HG03520 (cell line): ENCODE measurements around the gene MYOCOS.
"Not testable (repeated sequence)": the region's sequence is repeated elsewhere in the genome, so short reads cannot be mapped to it uniquely, and the experiment has no call there.

ENCODE experiments used
- ATAC-seq: cut with Tn5 transposase; IDR thresholded peaks from one replicate; pipeline ENCODE4 v1.9.1; 2021; ENCODE audit warnings: mild to moderate bottlenecking, moderate library complexity; ENCODE audit not compliant: unreplicated experiment

The MYOCOS gene

DNA sequence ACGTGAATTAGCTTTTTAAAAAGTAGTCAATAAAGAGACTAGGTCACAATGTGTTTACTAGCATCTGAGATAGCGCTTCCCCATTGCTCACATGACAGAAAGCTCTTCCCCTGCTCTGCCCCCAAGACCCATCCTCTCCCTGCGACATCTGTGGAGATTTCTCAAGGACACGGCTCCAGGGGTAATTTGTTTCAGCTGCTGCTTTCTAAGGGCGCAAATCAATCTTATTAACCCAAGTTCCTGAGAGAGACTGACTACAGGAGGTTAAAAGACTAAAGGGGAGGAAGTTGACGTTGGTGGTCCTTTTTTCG lies at the start of gene MYOCOS:
MYOCOS (plus strand) TSS at position 92 of the 311 bp plus-strand sequence. CDS start 1,641 bp downstream, outside the sequence.
- ATAC-seq, result no peak

- no peak for ATAC-seq
Measured at GRCh38 chr1:171576144-171576543, 45.9 kb upstream of the MYOCOS start.

DNA sequence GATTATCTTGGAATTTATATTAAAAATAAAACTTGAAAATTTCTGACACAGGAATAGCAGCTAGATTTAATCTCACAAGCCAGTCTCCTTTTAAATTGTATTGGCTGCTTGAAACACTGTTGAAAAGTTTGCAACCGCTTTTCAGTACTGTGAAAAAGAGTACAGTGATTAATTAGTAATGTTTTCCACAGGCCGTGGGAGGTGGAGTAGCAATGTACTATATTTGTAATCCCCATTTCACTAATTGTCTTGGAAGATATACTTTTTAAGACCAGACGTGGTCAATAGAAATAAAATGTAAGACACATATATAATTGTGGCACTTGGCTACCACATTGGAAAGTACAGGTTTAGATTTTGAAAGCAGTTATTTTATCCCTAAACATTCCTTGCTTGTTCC lies 40.8 kb upstream of the MYOCOS start:
- no peak for ATAC-seq

DNA sequence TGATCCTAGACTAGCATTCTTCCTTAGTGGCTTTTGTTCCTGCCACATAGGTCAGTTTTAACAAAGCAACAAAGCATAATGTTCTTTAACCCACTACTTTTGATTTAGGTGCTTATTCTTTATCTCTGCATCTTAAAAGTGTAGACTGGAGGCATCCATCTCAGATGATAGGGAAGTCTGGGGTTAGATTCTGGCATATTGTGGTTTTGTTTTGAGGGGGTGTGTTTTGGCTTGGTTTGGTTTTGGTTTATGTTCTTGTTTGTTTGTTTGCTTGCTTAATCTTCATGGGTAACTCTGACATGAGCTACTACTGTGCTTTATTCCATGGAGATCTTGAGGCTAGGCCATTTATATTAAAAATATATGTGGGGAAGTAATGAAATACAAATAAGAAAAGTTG lies 40.3 kb upstream of the MYOCOS start:
- no peak for ATAC-seq

DNA sequence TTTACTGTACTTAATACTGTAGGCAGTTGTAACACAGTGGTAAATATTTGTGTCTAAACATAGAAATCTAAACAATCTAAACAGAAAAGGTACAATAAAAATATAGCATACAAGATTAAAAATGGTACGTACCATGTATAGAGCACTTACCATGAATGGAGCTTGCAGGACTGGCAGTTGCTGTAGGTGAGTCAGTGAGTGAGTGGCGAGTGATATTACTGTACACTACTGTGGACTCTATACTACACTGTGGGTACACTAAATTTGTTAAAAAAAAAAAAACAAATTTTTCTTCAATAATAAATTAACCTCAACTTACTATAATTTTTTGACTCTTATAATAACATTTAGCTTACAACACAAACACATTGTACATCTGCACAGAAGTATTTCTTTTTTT lies 39.5 kb upstream of the MYOCOS start:
- no peak for ATAC-seq

GRCh38 chr1:171583591-171584201 lies 38.3 kb upstream of the MYOCOS start:
- no peak for ATAC-seq

GRCh38 chr1:171585715-171586114 lies 36.3 kb upstream of the MYOCOS start:
- ATAC-seq, result no peak

GRCh38 chr1:171588230-171588629 lies 33.8 kb upstream of the MYOCOS start:
- ATAC-seq, result no peak

DNA sequence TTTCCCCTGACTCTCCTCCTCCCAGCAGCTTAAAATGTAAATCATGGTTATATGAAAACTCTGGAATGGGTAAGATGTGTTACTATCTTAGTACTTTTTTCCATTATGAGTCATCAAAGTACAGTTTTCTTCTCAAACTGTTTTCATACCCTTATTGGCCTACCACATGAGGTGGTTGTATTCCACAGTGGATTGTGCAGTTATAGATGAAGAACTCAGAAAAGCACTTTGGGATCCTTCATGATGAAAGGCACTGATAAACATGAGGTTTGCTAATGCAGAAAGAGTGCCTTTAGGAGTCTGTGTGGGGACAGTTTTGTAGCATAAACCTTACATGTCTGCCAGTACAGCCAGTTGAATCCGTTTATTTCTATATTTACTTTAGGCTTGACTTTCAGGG lies 32.0 kb upstream of the MYOCOS start:
- ATAC-seq, result no peak

GRCh38 chr1:171595324-171595723 lies 26.7 kb upstream of the MYOCOS start:
- no peak for ATAC-seq

DNA sequence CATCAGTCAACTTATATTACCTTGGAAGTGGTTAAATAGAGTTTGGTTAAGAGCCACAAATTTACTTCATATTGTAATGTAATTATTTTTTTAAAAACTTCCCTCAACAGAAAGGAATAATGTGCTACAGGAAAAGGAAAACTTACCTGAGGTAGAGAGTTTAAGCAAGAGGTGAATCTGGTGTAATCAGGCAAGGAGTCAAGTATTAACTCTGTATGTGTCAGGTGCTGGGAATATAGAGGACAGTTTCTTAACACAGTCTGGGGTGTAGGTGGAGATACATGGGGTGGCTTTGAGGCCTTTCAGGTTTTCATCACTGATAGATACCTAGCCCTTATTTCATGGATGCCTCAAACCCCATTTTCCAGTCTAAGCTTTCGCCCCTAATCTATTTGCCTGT lies 25.9 kb upstream of the MYOCOS start:
- no peak for ATAC-seq

DNA sequence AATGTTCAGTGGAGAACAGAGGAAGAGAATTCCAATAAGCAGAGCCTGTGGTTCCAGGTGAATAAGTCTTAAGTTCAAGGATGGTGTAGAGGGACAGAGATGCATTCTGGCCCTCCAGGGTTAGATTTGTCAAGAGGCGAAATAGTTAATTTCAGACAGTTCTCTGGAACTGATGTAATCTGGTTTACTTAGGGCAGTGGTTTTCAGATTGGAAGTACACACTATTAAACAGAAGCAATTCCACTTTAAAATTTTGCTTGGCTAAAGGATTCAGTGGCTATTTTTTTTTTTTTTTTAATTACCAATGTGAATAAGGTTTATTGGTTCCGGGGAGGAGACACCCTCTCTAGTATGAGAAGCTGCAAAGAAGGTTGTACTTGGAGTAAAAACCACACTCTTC lies 25.3 kb upstream of the MYOCOS start:
- ATAC-seq, result no peak

- no peak for ATAC-seq
Measured at GRCh38 chr1:171597203-171597602, 24.8 kb upstream of the MYOCOS start.

DNA sequence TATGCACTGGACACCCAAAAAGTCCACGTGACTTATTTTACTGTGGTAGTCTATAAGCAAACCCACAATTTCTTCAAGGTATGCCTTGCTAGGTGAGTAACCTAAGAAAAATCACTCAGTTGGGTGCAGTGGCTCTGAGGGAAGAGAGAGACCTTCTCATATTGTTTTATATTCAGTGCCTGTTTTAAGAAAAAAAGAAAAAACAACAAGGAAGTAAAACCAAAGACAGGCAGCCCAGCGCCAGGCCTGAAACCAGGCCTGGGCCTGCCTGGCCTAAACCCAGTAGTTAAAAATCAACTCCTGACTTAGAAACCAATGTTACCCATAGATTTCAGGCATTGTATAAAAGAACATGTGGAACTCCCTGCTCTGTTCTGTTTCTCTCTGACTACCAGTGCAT lies 21.7 kb upstream of the MYOCOS start:
- ATAC-seq, result not testable (repeated sequence)

DNA sequence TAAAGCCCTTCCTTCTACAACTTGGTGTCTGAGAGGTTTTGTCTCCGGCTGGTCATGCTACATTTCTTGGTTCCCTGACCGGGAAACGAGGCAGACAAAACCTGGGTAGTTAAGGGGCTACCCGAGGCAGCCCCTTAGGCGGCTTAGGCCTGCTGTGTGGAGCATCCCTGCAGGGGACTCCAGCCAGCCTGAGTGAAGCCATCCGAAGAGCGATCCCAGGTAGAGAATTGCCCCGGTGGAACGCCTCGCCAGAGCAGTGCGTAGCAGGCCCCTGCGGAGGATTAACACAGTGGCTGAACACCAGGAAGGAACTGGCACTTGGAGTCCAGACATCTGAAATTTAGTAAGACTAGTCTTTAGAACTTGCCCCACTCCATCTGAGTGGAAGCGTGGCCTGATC lies 21.2 kb upstream of the MYOCOS start:
- ATAC-seq, result no peak

DNA sequence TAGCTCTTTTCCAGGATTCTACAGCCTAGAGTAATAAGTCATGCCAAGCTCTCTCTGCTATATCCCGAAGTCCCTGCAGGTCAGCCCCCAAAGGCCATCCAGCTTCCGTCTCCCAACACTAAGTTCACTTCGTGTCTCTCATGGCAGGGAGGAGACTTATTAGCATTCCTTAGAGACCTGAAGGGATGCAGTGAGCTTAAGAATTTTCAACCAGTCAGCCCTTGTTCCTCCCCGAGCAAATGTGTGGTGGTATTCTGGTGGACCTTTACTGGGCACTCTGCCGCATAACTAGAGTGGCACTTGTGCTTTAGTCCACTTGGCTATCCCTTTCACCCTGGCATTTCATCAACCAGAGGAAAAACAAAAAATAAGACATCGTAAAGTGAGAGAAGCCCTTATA lies 19.0 kb upstream of the MYOCOS start:
- not testable (repeated sequence) for ATAC-seq

DNA sequence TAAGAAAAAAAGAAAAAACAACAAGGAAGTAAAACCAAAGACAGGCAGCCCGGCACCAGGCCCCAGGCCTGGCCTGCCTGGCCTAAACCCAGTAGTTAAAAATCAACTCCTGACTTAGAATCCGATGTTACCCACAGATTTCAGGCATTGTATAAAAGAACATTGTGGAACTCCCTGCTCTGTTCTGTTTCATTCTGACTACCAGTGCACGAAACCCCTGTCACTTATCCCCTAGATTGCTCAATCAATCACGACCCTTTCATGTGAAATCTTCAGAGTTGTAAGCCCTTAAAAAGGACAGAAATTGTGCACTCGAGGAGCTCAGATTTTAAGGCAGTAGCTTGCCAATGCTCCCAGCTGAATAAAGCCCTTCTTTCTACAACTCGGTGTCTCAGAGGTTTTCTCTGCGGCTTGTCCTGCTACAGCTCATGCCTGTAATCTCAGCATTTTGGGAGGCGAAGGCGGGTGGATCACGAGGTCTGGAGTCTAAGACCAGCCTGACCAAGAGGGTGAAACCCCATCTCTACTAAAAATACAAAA lies 15.6 kb upstream of the MYOCOS start:
- no peak for ATAC-seq

- ATAC-seq, result no peak
Measured at GRCh38 chr1:171610385-171610784, 11.7 kb upstream of the MYOCOS start.

DNA sequence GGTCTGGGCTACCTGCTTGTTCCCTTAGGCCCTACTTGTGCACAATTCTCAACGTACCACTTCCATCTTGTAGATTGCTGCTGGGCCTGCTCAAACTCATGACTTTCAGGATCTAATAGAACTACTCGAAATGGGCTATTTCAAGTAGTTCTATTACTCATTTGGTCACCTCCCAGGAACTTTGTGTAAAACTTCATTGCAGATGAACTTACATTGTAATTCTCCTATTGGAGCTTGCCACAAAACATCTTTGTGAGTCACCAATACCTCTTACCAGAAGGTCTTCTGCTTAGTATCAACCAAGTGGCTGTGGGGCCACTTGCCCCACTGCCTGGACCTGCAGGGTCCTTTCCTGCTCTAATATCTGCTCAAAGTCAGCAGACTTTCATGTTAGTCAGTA lies 10.7 kb upstream of the MYOCOS start:
- no peak for ATAC-seq

- no peak for ATAC-seq
Measured at GRCh38 chr1:171613282-171613681, 8.8 kb upstream of the MYOCOS start.

GRCh38 chr1:171615122-171615906 lies 6.7 kb upstream of the MYOCOS start:
- peak; percentile 32 for ATAC-seq

- ATAC-seq, result no peak
Measured at GRCh38 chr1:171616586-171616985, 5.5 kb upstream of the MYOCOS start.
